D721Med (cell line): Measurements from ENCODE around the gene RREB1.

ENCODE experiments used
- DNase-seq: peaks from one replicate; pipeline ENCODE4 v3.0.0; 2011; ENCODE audit warnings: low spot score; ENCODE audit not compliant: insufficient read length
- FAIRE-seq: peaks from 2 replicates; lab custom pipeline; 2011; peaks lifted over from hg19 to GRCh38; lab: Jason Lieb, UNC
- TF ChIP-seq, protein P1 (sequence below): IDR thresholded peaks from 2 replicates; pipeline ENCODE4 v1.5.1; 2012; ENCODE audit warnings: mild to moderate bottlenecking, control low read depth; ENCODE audit not compliant: insufficient read depth; ENCODE audit errors: missing control alignments

RREB1 gene

DNA sequence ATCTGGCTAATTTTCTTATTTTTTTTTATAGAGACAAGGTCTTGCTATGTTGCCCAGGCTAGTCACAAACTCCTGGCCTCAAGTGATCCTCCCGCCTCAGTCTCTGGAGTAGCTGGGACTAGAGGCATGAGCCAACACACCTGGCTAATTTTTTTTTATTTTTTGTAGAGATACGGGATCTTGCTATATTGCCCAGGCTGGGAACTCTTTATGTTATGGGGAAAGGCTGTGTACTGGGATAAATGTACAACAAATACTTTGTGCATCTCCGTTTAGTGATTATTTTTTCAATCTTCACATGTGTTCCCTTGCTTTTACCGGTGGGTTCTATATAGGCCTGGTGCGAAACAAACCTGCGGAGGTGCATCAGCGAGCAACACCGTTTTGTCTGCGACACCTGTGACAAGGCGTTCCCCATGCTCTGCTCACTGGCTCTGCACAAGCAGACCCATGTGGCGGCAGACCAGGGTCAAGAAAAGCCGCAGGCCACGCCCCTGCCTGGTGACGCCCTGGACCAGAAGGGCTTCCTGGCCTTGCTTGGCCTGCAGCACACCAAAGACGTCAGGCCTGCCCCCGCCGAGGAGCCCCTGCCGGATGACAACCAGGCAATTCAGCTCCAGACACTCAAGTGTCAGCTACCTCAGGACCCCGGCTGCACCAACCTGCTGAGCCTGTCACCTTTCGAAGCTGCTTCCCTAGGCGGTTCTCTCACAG lies 121.1 kb downstream of the RREB1 start:
- TF ChIP-seq, protein P1, sequence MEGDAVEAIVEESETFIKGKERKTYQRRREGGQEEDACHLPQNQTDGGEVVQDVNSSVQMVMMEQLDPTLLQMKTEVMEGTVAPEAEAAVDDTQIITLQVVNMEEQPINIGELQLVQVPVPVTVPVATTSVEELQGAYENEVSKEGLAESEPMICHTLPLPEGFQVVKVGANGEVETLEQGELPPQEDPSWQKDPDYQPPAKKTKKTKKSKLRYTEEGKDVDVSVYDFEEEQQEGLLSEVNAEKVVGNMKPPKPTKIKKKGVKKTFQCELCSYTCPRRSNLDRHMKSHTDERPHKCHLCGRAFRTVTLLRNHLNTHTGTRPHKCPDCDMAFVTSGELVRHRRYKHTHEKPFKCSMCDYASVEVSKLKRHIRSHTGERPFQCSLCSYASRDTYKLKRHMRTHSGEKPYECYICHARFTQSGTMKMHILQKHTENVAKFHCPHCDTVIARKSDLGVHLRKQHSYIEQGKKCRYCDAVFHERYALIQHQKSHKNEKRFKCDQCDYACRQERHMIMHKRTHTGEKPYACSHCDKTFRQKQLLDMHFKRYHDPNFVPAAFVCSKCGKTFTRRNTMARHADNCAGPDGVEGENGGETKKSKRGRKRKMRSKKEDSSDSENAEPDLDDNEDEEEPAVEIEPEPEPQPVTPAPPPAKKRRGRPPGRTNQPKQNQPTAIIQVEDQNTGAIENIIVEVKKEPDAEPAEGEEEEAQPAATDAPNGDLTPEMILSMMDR, result no peak
- no peak for FAIRE-seq
- DNase-seq, result no peak

DNA sequence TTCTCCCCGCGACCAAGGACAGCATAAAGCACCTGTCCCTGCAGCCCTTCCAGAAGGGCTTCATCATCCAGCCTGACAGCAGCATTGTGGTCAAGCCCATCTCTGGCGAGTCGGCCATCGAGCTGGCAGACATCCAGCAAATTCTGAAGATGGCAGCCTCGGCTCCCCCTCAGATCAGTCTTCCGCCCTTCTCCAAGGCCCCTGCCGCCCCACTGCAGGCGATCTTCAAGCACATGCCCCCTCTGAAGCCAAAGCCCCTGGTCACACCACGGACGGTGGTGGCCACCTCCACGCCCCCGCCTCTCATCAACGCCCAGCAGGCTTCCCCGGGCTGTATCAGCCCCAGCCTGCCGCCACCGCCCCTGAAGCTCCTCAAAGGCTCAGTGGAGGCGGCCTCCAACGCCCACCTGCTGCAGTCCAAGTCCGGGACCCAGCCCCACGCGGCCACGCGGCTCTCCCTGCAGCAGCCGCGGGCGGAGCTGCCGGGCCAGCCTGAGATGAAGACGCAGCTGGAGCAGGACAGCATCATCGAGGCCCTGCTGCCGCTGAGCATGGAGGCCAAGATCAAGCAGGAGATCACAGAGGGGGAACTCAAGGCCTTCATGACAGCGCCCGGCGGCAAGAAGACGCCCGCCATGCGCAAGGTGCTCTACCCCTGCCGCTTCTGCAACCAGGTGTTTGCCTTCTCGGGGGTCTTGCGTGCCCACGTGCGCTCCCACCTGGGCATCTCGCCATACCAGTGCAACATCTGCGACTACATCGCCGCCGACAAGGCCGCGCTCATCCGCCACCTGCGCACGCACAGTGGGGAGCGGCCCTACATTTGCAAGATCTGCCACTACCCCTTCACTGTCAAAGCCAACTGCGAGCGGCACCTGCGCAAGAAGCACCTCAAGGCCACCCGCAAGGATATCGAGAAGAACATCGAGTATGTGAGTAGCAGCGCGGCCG lies 121.9 kb downstream of the RREB1 start:
- TF ChIP-seq, protein P1, result no peak
- no peak for FAIRE-seq
- DNase-seq, result no peak

DNA sequence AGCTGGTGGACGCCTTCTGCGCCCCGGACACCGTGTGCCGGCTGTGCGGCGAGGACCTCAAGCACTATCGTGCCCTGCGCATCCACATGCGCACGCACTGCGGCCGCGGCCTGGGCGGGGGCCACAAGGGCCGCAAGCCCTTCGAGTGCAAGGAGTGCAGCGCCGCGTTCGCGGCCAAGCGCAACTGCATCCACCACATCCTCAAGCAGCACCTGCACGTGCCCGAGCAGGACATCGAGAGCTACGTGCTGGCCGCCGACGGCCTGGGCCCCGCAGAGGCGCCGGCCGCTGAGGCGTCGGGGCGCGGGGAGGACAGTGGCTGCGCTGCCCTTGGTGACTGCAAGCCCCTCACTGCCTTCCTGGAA lies 122.5 kb downstream of the RREB1 start:
- TF ChIP-seq, protein P1, result no peak
- DNase-seq, result no peak
- no peak for FAIRE-seq

DNA sequence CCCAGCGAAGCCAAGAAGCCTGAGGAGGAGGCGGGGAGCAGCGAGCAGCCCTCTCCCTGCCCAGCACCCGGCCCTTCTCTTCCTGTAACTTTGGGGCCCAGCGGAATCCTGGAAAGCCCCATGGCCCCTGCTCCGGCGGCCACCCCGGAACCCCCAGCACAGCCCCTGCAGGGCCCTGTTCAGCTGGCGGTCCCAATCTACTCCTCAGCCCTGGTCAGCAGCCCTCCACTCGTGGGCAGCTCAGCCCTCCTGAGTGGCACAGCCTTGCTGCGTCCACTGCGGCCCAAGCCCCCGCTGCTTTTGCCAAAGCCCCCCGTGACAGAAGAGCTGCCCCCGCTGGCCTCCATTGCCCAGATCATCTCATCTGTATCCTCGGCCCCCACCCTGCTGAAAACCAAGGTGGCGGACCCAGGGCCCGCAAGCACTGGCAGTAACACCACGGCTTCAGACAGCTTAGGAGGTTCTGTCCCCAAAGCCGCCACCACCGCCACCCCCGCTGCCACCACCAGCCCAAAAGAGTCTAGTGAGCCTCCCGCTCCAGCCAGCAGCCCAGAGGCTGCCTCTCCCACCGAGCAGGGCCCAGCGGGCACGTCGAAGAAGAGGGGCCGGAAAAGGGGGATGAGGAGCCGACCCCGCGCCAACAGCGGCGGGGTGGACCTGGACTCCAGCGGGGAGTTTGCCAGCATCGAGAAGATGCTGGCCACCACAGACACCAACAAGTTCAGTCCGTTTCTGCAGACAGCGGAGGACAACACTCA lies 123.4 kb downstream of the RREB1 start:
- TF ChIP-seq, protein P1, result no peak
- no peak for DNase-seq
- FAIRE-seq, result no peak

GRCh38 chr6:7232351-7232750 lies 124.6 kb downstream of the RREB1 start:
- TF ChIP-seq, protein P1, result no peak
- no peak for FAIRE-seq
- DNase-seq, result no peak

DNA sequence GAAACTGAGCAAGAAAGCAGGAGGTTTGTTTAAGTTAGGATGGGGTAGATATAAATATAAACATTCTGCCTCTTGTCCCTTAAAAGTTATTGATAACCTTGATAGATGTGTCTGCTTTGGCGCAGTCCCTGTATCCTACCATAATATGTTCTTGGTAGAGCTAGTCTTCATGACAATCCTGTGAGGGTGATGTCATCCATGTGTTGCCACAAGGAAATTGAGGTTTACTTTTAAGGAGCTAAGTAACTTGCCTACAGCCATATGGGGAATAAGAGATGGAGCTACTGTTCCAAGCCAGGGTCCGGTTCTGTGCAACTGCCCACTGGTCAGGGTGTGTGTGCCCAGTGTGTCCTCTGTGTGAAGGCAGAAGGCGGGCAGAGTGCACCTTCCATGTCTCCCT lies 126.8 kb downstream of the RREB1 start:
- FAIRE-seq, result no peak
- TF ChIP-seq, protein P1, result no peak
- no peak for DNase-seq
